GM18868 (cell line): ENCODE measurements around the gene CHN2.

Experiments used
- ATAC-seq: cut with Tn5 transposase; IDR thresholded peaks from one replicate; pipeline ENCODE4 v1.9.1; 2021; ENCODE audit warnings: mild to moderate bottlenecking, moderate library complexity; ENCODE audit not compliant: unreplicated experiment

The CHN2 gene

GRCh38 chr7:29457141-29457561 is 262.6 kb downstream of the CHN2 start:
- ATAC-seq = no peak

DNA sequence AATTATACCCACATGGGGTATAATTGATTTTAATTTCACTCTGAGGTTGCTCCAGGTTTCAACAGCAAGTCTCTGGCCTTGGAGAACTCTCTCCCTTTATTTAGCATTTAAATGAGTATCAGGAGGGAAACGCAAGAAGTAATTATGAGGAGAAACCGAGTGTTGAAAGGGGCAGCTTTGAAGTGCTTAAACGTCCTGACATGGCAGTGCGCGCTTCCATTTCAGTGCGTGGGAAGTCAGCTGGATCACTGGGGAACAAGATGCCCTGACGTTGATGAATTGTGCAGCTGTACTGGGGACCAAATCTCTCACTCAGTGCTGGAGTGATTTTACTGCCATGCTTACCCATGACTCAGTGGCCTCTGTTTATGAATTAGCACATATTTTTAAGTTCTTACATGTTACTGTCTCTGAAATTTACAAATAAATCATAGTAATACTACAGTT is 263.0 kb downstream of the CHN2 start:
- ATAC-seq = no peak

GRCh38 chr7:29458933-29459332 is 264.4 kb downstream of the CHN2 start:
- no peak for ATAC-seq

DNA sequence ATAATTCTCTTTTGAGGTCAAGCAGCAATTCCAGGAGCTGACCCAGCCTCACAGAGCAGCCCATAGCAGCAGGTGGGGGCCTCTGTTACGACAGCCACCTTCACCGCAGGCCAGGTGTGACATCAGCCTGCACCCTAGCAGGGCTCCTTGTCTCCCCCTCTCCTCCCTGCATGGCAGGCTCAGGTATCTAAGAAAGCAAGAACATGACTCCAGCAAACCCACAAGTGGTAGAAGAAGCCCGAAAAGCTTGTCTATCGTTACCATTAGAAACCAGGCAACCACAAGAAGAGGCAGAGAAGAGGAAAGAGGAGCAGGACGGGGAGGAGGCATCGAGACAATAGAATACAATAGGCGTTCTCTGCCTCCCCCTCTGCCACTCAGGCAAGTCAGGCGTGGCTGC is 265.0 kb downstream of the CHN2 start:
- no peak for ATAC-seq

DNA sequence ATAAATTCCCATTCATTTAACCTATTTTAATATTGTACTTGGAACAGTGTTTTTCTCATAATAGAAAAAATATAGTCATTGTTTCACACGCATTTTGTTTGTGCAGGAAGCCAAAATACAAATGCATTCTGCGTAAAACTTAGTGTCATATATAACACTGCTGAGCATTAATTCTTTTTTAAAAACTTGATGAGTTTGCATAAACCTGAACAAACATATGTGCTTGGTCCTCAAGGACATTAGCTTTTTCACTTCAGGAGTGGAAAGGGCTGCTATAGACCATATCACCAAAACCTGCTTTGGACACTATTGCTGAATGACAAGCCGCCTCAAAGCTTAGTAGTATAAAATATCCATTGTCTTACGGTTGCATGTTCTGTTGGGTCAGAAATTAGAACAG is 267.4 kb downstream of the CHN2 start:
- ATAC-seq = no peak

DNA sequence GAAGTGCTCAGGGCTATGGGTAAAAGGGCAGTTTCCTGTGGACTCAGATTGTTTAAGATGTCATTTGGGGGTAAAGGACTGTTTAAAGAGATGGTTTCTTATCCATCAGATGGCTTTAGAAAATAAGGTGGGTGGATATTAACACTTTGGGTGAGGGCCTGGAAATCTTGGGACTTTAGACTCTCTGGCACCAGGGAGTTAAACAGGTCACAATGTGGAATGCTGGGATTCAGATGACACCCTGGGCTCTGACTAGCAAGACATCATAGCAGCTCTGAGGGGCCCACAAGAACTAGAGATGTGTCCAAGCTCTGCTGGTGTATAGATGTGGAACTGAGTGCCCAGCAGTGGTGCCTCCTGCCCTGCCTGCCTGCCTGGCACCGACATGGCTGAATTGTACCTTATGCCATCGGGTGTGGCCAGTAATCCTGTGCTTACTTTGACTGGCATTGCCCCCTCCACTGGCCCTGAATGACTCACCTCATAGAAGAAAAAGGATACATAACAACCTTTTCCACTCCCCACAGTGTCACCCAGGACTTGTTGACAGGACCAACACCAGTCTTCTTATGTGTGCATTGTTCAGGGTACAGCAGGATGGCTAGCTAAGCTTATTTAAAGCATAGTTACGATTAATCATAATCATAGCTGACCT is 269.1 kb downstream of the CHN2 start:
- no peak for ATAC-seq

DNA sequence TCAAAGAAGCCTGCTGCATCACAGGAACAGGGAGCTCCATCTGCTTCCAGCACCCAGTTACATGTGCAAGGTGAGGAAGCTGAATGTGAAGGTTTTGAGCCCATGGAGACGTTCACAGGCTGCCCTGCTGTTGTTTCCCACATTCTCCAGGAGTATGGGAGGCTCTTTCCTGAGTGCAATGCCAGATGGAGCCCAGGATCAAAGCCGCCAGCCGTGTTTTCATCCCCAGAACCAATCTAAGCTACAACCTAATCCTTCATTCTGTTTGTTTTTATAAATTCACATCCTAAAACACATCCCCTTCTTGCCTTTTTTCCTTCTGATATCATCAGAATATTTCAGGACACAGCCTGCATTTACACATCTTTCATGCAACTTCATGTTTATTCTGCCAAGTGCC is 270.2 kb downstream of the CHN2 start:
- no peak for ATAC-seq

DNA sequence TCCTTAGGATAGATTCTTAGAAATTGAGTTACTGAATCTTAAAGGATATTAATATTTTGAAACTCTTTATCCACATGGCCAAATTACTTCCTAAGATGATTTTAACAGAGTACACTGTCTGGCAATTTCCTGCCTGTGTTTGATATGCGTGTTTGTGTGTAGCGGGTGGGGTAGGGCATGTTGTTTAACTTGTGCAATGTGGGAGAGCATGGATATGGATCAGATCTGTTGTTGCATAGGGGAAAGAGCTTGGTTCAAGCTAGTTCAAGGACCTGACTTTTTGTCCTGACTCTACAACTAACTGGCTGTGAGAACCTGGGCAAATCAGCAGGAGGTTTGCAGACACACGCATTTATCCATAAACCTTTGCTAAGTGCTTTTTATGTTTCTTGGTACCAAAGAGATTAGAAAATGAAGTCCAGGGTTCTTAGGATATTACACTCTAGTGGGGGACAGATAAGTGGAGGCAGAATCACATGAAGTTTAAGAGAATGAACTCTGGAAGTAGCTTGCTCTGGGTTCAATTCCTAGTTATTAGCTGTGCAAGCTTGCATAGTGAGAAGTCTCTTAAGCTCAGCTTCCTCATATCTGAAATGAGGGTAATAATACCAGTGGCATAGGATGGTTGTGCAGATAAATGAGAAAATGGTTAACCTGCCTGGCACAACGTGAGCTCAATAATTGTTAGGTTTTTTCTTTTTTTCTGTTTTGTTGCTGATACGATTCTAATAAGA is 272.8 kb downstream of the CHN2 start:
- no peak for ATAC-seq

GRCh38 chr7:29468196-29468595 is 273.6 kb downstream of the CHN2 start:
- ATAC-seq = no peak

- no peak for ATAC-seq
Observed at GRCh38 chr7:29469281-29469680, 274.7 kb downstream of the CHN2 start.

DNA sequence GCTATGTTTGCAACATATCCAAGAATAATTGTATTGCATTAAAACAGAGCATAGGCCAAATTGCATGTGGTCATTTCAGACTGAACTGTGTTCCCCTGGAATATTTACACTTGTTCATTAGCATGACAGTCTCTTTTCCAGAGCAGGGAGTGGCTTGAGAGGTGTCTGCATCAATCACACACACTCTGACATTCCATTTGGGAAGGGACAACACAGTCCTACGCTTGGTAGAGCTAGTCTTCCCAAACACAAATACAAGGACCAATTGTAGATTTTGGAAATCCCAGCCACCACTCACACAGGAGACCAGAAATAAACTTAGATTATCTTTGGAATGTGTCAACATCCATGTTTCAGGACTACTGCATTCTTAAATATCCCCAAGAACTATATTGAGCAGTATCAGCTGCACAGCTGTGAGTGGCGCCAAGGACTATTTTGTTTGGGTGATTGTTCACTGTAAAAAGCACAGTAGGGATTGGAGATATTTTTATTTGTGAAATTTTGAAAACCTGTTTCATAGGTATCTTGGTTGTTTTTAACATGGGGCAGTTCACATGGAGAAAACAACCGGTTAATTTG is 275.5 kb downstream of the CHN2 start:
- no peak for ATAC-seq

DNA sequence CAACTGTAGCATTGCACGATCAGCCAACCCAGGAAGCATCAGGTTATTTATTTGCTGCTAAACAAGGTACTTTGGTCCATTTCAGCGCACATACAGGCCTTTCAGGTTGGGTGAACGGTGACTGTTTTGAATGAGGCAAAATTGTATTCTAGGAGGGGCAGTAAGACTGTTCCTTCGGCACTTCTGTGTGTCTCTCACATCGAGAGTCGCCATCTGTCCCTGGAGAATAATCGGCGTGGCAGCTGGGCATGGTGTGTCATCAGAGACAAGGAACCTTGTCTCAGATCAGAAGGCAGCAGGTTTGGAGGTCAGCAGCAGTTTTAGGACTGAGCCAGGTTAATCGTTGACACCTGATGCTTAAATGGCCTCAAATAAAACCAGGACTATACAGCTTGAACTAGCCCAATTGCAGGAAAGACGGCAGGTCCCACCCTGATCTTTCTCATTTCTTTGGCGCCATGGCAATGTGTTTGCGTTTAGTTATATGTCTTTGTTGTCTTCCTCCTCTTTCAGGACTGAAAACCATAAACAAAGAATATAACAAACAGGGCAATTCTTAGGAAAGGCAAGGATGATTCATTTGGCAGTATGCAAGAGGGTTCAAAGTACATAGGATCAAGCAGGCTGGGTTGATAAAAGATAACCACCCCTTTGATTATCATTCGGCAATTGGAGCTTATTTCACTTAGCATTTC is 277.0 kb downstream of the CHN2 start:
- no peak for ATAC-seq

DNA sequence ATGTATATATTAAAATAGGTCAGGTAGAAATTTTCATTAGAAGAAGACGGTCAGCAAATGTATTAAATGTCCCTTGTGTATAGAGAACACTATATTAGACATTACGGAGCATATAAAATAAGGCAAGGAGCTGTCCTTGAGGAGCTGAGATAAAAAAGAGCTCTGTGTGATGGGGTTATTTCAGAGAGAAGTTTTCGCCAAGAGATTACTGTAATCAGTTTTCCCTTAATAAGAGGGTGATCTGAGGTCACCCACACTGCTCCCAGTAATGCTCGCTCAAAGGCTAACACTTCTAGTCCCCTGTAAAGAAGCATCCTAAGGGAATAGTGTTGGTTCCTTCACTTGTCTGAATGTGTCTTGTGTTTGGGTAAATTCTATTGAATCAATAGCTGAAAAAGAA is 282.3 kb downstream of the CHN2 start:
- no peak for ATAC-seq

DNA sequence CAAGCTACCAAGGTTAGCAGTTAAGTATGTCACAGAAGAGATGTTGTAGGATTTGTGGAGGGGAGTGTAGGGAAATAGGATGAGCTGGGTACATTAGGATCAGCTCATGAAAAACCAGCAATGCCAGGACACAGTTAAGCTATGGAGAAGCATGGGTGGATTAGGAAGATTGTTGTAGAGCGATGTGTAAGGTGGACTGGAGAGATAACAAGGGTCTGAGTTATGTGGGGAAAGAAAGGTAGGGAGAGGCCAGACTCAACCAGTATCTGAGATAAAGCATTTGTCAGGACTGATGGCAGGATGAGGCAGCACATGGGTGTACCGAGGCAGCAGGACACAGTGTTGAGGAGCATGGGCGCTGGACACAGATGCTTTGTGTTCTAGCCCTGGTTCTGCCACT is 283.7 kb downstream of the CHN2 start:
- no peak for ATAC-seq

- no peak for ATAC-seq
Observed at GRCh38 chr7:29478687-29479240, 284.2 kb downstream of the CHN2 start.

- ATAC-seq = no peak
Observed at GRCh38 chr7:29479301-29480200, 285.0 kb downstream of the CHN2 start.

- no peak for ATAC-seq
Observed at GRCh38 chr7:29480451-29480850, 285.9 kb downstream of the CHN2 start.

DNA sequence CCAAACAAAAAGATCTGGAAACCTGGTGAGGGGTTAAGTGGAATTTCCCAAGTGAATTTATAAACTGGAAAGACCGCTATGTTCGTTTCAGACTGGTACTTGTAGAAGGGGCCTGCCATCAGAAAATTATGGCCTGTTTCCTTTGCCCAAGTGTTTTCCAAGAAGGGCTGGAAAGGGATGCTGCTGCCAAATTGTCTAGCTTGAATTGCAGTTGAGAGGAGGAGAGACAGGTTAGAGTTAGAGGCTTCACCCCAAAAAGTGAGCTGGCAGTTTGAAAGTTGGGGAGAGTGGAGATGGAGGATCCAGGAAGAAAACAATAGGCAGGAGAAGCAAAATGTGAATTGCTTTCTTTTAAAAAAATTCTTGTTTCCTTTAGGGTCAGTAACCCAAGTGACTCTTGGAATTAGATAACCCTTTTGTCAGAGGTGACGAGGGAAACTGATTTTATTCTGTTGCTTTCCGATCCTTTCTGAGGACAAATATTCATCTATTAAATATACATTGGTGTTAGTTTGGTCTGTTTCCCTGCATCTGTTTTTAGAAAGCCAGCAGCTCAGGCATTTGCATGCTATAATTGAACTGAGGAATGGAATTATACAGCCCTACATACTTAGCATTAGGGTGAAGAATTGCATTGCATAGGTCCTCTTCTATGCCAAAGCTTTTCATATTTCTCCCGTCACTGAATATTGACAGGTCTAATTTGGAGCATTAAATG is 286.5 kb downstream of the CHN2 start:
- ATAC-seq = no peak

DNA sequence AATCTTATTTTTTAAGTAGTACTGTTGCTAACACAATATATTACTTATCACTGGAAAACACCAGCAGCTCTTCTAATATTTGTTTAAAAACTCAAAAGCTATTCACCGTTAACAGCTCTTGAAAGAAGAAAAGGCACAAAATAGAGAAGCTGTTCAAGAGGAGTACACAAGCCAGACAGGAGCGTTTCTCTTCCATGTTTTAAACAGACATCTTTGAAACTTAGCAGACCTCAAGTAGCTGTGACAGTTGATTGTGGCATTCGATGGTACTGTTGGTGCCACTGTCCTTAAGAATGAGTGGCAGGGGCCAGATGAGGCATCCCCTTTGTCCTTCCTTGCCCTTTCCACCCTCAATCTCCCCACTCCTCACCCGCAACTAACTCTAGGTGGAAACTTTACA is 287.5 kb downstream of the CHN2 start:
- ATAC-seq = no peak
